Prostate gland (tissue), 2 donors: Measurements from ENCODE around the gene PLA2G4D. TPM values are rescaled to one million over a fixed set of nuclear protein-coding genes. Genes with fewer than 3 reads are reported as not detected.

ENCODE experiments used
- DNase-seq: peaks from one replicate; pipeline ENCODE4 v3.0.0-alpha.2; 2019; ENCODE audit warnings: low spot score
- H3K27ac ChIP-seq, 2 donors: fragments of 200-600 bp; sonication (generic); 2 replicates each; pipeline ENCODE4 v1.5.1; 2017 to 2019
- H3K27me3 ChIP-seq: fragments of 200-600 bp; sonication (generic); replicated peaks from 2 replicates; pipeline ENCODE4 v1.5.1; 2019; ENCODE audit not compliant: insufficient read depth
- H3K36me3 ChIP-seq, 2 donors: fragments of 200-600 bp; sonication (generic); 1 replicate in 1 of 2; 2 replicates in 1 of 2; pipeline versions ENCODE4 v1.5.1 to v1.8.1; 2017 to 2019
- H3K4me1 ChIP-seq: fragments of 200-600 bp; sonication (generic); replicated peaks from 2 replicates; pipeline ENCODE4 v1.5.1; 2019
- H3K4me3 ChIP-seq, 2 donors: fragments of 200-600 bp; sonication (generic); 2 replicates each; pipeline ENCODE4 v1.5.1; 2017 to 2019
- H3K9me3 ChIP-seq: fragments of 200-600 bp; sonication (generic); 2 replicates; pipeline ENCODE4 v1.5.1; 2017
- CTCF ChIP-seq, 4 experiments: fragments of 200-600 bp in 2 of 4; fragments of 450-650 bp in 2 of 4; sonication (generic) in 2 of 4; IDR thresholded peaks; 1 replicate in 3 of 4; 2 replicates in 1 of 4; pipeline ENCODE4 v1.5.1; 2016 to 2019; ENCODE audit warnings: antibody characterized with exemption in 4 of 4, mild to moderate bottlenecking in 2 of 4, moderate library complexity in 2 of 4
- POLR2A ChIP-seq: fragments of 450-650 bp; IDR thresholded peaks from one replicate; pipeline ENCODE4 v1.6.1; 2016; ENCODE audit warnings: antibody characterized with exemption, mild to moderate bottlenecking
- POLR2AphosphoS5 ChIP-seq: sonication (generic); formaldehyde crosslinking; IDR thresholded peaks from one replicate; pipeline ENCODE4 v1.6.1; 2017; ENCODE audit warnings: antibody characterized with exemption
- WGBS: methylation state at CpG from one replicate; pipeline ENCODE4 v1.1.5; 2018; 5-methylcytosine and 5-hydroxymethylcytosine counted together
- intact Hi-C: fragments of 100-400 bp; cut with DNase I; formaldehyde crosslinking; loops from one replicate; pipeline ENCODE4 v1.14.2; 2022
- total RNA-seq, 2 donors: library from RNA; depleted of rRNA; stranded (reverse); fragments of >200 nt; gene quantifications; one replicate each; pipeline ENCODE4 v1.1.0, GENCODE V29; 2016

PLA2G4D gene
- 1 to 10 TPM; 1.5 to 2.1 TPM for total RNA-seq

- TF ChIP-seq POLR2A (no peak), CTCF (IDR thresholded peaks at IDR 0.05) (peak in 1 of 4 experiments; percentile 24), POLR2AphosphoS5 (no peak)
- no peaks in the 10 kb centered on the region for H3K4me1 ChIP-seq
- H3K27ac ChIP-seq: peak within 1 kb of the TSS in 1 of 2 donors; percentile 9
- no peak within 1 kb of the TSS for H3K4me3 ChIP-seq
- intact Hi-C loops: no loop called here
- no peaks in the 10 kb centered on the region for H3K36me3 ChIP-seq
- DNase-seq: no peak
- H3K9me3 ChIP-seq: no peaks in the 10 kb centered on the region
- no peaks in the 10 kb centered on the region for H3K27me3 ChIP-seq
- WGBS: 42% methylated on average over 4 of the region's 6 CpGs
These were observed at the start of gene PLA2G4D for GRCh38 chr15:42094512-42094963. TSS of gene PLA2G4D (minus strand) at chr15:42094562. CDS start at chr15:42094459, 103 bp downstream.

GRCh38 chr15:42143356-42143755 lies 49.0 kb upstream of the PLA2G4D start:
- H3K4me1 ChIP-seq: no peaks in the 10 kb centered on the region
- no peaks in the 10 kb centered on the region for H3K9me3 ChIP-seq
- no peak overlapping the region for H3K4me3 ChIP-seq
- intact Hi-C loops: no loop called here
- no peaks in the 10 kb centered on the region for H3K36me3 ChIP-seq
- TF ChIP-seq CTCF (IDR thresholded peaks at IDR 0.05): no peak
- no peak for TF ChIP-seq POLR2AphosphoS5
- TF ChIP-seq POLR2A: no peak
- DNase-seq: no peak
- H3K27ac ChIP-seq: no peak overlapping the region
- WGBS: 92% methylated on average over 4 of the region's 4 CpGs
- no peaks in the 10 kb centered on the region for H3K27me3 ChIP-seq

- H3K9me3 ChIP-seq: no peaks in the 10 kb centered on the region
- H3K4me3 ChIP-seq: no peak overlapping the region
- 86% methylated on average over 21 of the region's 21 CpGs for WGBS
- DNase-seq: no peak
- no peaks in the 10 kb centered on the region for H3K36me3 ChIP-seq
- no peak for TF ChIP-seq CTCF (IDR thresholded peaks at IDR 0.05)
- TF ChIP-seq POLR2AphosphoS5: no peak
- no peak for TF ChIP-seq POLR2A
- H3K4me1 ChIP-seq: no peaks in the 10 kb centered on the region
- H3K27me3 ChIP-seq: no peaks in the 10 kb centered on the region
- intact Hi-C loops: no loop called here
- H3K27ac ChIP-seq: no peak overlapping the region
These were observed 47.7 kb upstream of the PLA2G4D start for GRCh38 chr15:42141795-42142667.

- TF ChIP-seq POLR2A: no peak
- no peak for TF ChIP-seq POLR2AphosphoS5
- TF ChIP-seq CTCF (IDR thresholded peaks at IDR 0.05): no peak
- Histone ChIP-seq H3K9me3 (no peaks in the 10 kb centered on the region), H3K4me3 (no peak overlapping the region), H3K36me3 (no peaks in the 10 kb centered on the region), H3K27me3 (no peaks in the 10 kb centered on the region), H3K4me1 (no peaks in the 10 kb centered on the region), H3K27ac (no peak overlapping the region)
- DNase-seq: no peak
- intact Hi-C loops: no loop called here
- WGBS: 95% methylated on average over 7 of the region's 7 CpGs
These were observed 46.9 kb upstream of the PLA2G4D start for GRCh38 chr15:42141246-42141645.
